Left renal pelvis (tissue), 4 donors: ENCODE measurements around the gene SH3BGRL2. TPM values are rescaled to one million over a fixed set of nuclear protein-coding genes. Genes with fewer than 3 reads are reported as not detected.
"Not testable (repeated sequence)": the region's sequence is repeated elsewhere in the genome, so short reads cannot be mapped to it uniquely, and the experiment has no call there.

Experiments
- DNase-seq, 4 donors: peaks; one replicate each; pipeline ENCODE4 v3.0.0-alpha.2; 2013; ENCODE audit warnings: low read depth in 4 of 4, low spot score in 3 of 4
- polyA plus RNA-seq, 4 donors: library from polyadenylated mRNA; unstranded; fragments of 120-200 nt; gene quantifications; one replicate each; pipeline ENCODE4 v1.2.1, GENCODE V29; 2013; ENCODE audit not compliant: insufficient read length in 4 of 4

The SH3BGRL2 gene
- polyA plus RNA-seq, 4 donors, result 16.0 to 40.6 (median 33.6) TPM

DNA sequence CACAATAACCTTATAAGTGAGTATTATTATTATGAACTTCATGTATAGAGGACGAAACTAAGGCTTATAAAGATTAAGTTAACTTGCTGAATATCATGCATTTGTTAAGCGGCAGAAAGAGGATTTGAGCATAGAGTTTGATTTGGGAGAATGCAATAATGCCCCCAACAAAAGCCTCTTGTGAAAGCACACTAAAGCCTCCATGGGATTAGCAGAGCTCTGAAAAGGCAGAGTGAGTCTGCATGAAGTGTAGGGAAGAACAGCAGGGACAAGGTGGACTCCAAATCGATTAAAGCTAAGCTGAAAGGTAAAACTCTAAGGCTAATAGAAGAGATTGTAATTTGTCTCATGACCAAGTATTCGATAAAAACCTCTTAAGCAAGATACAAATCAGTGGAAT lies 100.3 kb downstream of the SH3BGRL2 start:
- no peak for DNase-seq

DNA sequence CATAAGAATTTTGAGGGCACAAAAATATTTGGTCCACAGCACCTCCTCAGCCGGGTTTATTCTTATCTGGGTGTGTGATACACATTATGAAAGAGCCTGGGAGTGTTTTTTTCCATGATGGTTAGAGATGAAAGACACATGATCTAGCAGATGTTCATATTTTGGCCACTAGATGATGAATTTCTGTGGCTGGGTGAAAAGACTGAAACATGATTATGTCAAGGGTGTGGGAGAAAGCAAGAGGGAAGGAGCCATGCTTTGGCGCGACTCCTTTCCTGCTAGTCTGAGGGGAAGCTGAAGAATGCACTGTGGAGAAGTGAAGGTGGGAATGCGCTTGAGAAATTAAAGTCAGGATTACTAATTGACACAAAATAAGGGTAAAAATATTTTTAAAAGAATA lies 102.3 kb downstream of the SH3BGRL2 start:
- no peak for DNase-seq

DNA sequence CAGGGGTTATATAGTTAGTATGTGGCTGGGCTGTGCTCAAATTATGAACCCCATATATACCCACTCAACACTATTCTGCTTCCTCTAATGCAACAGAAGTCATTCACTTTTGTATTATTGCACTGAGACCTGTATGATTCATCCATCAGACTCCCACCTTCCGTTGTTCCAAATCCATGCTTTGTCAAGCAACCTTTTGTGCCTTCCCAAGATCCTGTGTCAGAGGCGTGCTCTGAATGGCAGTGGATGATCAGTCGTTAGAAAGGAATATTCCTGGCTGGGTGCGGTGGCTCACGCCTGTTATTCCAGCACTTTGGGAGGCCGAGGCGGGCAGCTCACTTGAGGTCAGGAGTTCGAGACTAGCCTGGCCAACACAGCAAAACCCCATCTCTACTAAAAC lies 103.2 kb downstream of the SH3BGRL2 start:
- DNase-seq, result no peak

DNA sequence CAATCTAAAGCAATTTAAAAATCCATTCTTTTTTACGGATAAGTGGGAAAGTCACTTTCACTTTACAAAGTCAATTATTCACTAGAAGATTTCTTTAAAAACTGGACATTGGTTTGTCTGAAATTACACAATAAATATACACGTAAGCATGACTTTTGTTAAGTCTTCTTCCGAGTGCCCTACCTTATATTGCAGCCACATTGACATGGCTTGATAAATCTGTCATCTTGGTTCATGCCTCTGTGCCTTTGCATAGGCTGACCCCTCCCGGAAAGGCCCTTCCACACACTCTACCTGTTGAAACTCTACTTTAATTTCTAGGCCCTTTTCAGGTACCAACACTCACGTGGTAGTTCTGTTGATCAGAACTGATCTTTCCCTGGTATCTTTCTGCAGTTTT lies 104.1 kb downstream of the SH3BGRL2 start:
- no peak for DNase-seq

DNA sequence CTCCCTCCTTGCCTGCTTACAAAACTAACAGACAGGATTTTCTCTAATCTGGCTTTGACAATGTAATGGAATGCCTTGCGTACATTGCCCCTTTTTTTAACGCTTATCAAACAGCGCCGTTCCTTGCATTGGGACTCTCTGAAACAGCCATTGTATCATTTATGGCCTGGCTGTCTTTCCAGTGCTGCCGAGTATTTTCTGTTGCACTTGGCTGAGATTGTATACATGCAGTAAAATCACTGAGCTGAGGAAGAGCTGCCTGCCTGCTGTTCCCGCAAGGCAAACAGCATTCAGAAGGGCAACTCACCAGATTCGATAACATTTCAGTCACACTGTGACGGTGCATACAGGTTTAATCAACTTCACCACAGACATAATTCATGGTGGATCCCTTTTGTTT lies 106.0 kb downstream of the SH3BGRL2 start:
- DNase-seq, result peak; percentile 14 to 23 (median 20)

DNA sequence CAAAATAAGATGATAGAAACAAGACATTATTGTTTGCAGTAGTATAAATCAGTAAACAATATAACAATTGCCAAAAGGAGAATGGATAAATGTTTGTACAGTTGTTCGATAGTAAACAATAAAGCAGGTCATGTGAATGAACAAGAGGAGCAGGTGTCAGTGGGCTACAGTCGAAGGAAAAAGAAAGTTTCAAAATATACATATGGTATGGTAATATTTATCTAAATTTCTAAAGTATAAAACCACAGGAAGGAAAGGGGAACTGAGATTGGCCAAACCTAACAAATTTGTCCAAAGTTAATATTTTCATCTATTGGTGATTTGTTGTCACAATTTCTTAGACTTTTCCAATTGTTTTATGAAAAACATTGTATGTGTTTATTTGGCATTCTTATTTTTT lies 110.9 kb downstream of the SH3BGRL2 start:
- DNase-seq, result no peak

DNA sequence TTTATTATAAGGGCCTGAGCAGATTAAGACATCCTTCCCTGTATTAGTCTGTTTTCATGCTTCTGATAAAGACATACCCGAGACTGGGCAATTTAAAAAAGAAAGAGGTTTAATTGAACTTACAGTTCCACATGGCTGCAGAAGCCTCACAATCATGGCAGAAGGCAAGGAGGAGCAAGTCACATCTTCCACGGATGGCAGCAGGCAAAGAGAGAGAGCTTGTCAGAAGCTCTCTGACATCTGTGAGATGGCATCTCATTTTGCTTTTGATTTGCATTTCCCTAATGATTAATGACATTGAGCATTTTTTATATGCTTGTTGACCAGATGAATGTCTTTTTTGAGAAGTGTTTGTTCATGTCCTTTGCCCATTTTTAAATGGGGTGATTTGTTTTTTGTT lies 114.2 kb downstream of the SH3BGRL2 start:
- DNase-seq, result not testable (repeated sequence)

DNA sequence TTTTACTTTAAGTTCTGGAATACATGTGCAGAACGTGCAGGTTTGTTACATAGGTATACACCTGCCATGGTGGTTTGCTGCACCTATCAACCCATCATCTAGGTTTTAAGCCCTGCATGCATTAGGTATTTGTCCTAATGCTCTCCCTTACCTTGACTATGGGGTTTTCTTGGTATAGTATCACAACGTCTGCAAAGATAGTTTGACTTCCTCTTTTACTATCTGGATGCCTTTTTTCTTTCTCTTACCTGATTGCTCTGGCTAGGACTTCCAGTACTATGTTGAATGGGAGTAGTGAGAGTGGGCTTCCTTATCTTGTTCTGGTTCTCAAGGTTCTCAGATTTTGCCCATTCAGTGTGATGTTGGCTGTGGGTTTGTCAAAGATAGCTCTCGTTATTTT lies 115.2 kb downstream of the SH3BGRL2 start:
- not testable (repeated sequence) for DNase-seq

DNA sequence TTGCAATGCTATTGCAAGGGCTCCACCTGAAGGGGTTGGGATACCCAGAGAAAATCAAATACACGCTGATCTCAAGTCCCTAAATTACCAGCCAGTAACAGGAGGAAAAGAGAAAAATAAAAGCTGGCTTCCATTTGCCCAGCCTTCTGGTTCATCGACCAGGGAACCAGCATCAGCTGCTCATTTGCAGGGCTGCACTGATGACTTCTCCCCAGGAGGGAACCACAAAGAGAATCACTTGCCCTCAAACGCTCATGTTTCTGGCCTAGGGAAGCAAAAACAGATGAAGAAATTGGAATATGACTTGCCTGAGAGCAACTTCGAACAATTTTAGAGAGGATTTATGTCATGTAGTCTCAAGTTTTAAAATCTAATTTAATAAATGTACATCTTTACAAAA lies 119.7 kb downstream of the SH3BGRL2 start:
- DNase-seq, result no peak

Other genes with a start within 250 kb of the SH3BGRL2 start
- 10 to 100 TPM in 3 of 4 donors, 1 to 10 TPM in 1; 9.5 to 13.9 (median 11.4) TPM for gene LCA5, start 93.9 kb upstream of the SH3BGRL2 start, polyA plus RNA-seq